RPMI7951 (cell line): ENCODE measurements around the gene KCNQ1. TPM values are rescaled to one million over a fixed set of nuclear protein-coding genes. Genes with fewer than 3 reads are reported as not detected.
A peak's percentile ranks its signal among the peaks of the same experiment; 100 is the strongest.

ENCODE experiments used
- DNase-seq: peaks from one replicate; pipeline ENCODE4 v3.0.0-alpha.2; 2012; ENCODE audit warnings: low read depth
- total RNA-seq: library from RNA; depleted of rRNA; stranded (reverse); fragments of >200 nt; shearing (Covaris generic); gene quantifications from 2 replicates; pipeline ENCODE4 v1.2.3, GENCODE V29; 2014; rRNA removed

KCNQ1 gene, protein sequence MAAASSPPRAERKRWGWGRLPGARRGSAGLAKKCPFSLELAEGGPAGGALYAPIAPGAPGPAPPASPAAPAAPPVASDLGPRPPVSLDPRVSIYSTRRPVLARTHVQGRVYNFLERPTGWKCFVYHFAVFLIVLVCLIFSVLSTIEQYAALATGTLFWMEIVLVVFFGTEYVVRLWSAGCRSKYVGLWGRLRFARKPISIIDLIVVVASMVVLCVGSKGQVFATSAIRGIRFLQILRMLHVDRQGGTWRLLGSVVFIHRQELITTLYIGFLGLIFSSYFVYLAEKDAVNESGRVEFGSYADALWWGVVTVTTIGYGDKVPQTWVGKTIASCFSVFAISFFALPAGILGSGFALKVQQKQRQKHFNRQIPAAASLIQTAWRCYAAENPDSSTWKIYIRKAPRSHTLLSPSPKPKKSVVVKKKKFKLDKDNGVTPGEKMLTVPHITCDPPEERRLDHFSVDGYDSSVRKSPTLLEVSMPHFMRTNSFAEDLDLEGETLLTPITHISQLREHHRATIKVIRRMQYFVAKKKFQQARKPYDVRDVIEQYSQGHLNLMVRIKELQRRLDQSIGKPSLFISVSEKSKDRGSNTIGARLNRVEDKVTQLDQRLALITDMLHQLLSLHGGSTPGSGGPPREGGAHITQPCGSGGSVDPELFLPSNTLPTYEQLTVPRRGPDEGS
- total RNA-seq, result not detected in 2 replicates

DNA sequence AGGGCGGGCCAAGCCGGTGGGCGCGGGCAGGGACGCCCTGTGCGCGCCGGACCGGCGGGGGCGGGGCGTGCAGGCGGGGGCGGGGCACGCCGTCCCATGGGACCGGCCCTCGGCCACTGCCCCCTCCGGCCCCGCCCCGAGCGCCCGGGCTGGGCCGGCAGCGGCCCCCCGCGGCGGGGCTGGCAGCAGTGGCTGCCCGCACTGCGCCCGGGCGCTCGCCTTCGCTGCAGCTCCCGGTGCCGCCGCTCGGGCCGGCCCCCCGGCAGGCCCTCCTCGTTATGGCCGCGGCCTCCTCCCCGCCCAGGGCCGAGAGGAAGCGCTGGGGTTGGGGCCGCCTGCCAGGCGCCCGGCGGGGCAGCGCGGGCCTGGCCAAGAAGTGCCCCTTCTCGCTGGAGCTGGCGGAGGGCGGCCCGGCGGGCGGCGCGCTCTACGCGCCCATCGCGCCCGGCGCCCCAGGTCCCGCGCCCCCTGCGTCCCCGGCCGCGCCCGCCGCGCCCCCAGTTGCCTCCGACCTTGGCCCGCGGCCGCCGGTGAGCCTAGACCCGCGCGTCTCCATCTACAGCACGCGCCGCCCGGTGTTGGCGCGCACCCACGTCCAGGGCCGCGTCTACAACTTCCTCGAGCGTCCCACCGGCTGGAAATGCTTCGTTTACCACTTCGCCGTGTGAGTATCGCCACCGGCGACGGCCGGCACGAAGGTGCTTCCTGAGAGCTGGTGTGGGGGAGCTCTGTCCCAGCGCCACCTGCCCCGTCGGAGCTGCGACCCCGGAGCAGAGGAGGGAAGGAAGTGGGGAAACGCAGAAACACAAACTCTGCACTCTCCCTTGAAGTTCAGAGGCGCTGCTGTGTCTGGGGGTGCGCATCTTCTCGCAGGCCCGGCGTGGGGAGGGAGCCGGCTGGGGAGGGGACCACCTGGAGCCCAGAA lies at the start of gene KCNQ1:
Gene KCNQ1 (plus strand): TSS at position 188 of the 925 bp plus-strand sequence. CDS start 91 bp downstream, at position 279.
- DNase-seq, result no peak

DNA sequence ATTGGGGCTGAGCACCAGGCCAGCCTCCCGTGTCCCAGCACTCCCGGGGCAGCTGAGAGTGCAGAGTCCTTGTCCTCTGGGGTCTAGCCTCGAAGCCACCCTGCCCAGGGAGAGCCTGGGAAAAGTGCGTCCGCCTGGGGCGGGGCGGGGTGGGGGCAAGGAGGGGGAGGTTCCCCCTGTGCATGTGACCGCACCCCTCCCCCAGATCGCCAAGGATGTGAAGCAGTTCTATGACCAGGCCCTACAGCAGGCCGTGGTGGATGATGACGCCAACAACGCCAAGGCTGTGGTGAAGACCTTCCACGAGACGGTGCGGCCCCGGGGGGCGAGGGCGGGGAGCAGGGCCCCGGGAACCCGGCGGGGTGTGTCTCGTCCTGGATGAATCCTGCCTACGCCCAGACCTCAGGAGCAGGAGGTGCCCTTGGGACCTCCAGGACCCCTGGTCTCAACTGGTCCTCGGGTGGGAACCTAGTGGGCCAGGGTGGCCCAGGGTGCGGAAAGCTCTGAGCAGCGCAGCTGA lies 49.5 kb upstream of the KCNQ1 start:
- no peak for DNase-seq

DNA sequence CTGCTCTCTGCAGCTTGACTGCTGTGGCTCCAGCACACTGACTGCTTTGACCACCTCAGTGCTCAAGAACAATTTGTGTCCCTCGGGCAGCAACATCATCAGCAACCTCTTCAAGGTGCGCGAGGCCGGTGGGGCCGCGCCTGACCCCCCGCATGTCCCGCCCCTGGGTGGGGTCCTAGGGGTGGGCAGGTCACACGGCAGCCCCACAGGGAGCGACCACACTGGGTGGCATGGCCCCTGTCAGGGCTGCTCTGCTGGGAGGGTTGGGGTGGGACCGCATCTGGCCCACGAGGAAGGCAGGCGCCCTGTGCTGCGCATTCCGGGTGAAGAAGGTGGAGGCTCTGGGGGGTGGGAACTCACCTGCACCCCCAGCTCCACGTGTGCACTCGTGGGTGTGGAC lies 49.0 kb upstream of the KCNQ1 start:
- DNase-seq, result no peak

DNA sequence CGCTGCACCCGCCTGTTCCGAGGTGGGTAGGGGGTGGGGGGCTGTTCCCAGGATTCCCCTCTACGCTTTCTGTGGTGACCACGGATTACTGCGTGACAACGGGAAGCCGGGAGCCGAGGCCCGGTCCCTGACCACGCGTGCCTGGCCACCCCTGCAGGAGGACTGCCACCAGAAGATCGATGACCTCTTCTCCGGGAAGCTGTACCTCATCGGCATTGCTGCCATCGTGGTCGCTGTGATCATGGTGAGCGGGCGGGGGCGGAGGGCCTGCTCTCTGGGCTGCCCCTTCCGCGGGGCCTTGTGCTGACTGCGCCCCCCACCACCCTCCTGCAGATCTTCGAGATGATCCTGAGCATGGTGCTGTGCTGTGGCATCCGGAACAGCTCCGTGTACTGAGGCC lies 48.3 kb upstream of the KCNQ1 start:
- DNase-seq, result no peak

DNA sequence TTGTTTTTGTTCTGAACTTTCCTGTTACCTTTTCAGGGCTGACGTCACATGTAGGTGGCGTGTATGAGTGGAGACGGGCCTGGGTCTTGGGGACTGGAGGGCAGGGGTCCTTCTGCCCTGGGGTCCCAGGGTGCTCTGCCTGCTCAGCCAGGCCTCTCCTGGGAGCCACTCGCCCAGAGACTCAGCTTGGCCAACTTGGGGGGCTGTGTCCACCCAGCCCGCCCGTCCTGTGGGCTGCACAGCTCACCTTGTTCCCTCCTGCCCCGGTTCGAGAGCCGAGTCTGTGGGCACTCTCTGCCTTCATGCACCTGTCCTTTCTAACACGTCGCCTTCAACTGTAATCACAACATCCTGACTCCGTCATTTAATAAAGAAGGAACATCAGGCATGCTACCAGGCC lies 47.8 kb upstream of the KCNQ1 start:
- no peak for DNase-seq

DNA sequence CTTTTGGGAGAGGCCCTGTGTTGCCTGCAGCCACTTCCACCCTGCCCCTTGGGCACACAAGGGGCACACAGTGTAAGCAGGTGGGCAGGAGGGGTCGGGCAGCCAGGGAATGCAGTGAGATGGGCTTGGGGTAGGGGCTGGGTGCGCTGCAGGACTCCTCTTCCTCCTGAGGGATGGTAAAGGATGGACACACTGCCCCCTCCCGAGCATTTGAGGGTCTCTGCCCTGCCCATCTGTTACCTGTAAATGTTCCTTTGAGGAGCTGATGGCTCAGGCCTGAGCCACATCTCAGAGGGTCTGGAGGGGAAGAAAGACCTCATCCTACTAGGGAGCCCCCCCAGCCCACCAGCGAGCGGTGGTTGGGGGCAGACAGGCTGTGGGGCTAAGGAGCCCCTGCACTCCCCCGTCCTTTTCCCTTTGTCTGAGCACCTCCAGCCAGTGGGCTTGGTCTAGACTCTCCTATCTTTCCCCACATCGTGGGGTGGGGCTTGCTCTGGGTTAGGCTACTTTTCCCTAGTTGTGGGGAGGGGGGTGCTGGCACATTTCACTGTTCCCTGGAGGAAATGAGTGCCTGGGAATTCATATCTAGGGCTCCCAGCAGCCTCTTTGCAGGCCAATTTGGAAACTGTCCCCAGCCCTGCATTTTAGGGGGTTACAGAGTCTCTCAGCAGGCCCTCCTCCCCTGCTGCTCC lies 46.0 kb upstream of the KCNQ1 start:
- DNase-seq, result no peak

DNA sequence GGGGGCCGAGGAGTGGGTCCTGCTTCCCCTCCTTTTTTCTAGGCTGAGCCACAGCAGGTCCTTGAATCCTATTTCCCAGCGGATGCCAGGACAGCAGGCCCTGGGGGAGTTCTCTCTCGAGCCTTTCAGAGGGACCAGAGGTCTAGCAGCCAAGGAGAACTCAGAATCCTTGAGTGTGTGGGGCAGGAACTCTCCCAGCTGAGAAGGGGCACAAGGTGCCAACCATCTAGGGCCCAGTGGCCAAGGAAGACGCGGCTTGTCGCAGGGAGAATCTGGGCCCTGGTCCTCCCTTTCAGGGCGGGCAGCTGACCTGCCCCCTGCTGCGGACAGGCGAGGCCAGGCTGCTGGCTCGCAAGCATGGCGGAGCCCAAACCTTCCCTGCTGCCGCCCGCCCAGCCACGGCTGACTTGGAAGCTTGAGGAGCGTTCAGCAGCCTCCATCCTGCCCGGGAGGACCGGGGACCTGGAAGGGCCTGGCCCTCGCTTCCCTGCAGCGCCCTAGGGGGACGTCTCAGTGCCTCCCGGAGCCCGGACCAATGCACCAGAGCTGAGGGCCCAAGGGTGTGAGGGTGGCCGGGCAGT lies 45.2 kb upstream of the KCNQ1 start:
- DNase-seq, result peak; percentile 30

DNA sequence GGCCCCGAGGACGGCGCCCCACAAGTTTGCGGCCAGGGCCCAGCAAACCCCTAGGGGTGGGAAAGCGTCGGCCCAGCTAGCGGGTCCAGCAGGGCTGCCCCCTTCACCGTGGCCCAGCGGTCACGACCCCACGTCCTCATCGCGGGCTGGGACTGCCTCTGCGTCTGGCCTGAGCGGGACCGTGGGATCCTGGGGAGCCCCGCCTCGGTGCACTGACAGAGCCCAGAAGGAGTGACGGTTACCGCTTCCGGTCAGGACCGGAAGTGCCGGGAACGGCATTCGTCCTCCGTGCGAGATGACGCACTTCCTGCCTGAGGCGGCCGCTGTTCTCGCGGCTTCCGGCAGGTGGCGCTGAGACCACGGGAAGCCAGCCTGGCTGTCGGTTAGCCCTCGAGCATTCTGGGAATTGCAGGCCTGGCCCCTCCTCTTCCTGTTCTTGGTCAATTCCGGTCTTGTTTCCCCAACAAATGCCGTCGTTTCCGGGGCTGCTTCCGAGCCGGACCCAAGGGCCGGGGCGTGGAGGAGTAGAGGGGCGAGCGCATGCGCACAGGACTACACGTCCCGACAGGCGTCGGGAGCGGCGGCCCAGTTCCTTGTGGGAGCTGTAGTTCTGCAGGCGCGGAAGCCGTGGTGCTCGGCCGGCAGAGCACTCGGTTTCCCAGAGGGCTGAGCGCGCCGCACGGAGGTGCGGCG lies 44.6 kb upstream of the KCNQ1 start, which contains the start of gene TSSC4:
Gene TSSC4 (plus strand): TSS at position 682 of the 693 bp plus-strand sequence. CDS start 1,884 bp downstream, outside the sequence.
- peak; percentile 99 for DNase-seq

DNA sequence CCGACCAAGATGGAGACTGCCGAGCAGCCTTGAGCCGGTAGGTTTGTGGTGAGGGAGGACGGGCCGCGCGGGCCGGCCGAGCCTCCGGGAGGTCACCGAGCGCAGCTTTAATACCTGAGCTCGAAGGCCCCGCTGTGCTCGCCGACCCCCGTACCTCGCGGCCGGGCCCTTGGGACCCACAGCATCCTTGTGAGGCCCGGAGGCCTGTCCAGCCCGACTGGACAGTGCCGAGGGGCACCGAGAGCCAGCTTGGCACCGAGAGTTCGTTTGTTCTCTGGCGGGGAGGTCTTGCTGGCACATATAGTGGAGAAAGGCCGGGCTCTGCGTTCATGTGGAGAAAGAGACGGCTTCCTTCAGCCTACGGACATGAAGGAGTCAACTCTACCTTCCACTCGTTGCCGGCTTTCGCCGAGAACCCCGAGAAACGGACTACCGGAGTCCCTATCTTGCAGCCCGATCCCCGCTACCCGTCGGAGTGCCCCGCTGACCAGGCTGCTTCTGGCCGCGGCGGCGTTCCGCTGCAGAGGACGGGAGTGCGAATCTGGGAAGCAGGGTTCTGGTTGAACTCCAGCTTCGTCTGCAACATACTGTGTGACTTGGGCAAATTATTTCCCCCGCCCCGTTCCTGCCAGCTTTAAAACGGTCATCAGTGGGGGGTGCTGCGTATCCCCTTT lies 43.9 kb upstream of the KCNQ1 start:
- DNase-seq, result no peak

DNA sequence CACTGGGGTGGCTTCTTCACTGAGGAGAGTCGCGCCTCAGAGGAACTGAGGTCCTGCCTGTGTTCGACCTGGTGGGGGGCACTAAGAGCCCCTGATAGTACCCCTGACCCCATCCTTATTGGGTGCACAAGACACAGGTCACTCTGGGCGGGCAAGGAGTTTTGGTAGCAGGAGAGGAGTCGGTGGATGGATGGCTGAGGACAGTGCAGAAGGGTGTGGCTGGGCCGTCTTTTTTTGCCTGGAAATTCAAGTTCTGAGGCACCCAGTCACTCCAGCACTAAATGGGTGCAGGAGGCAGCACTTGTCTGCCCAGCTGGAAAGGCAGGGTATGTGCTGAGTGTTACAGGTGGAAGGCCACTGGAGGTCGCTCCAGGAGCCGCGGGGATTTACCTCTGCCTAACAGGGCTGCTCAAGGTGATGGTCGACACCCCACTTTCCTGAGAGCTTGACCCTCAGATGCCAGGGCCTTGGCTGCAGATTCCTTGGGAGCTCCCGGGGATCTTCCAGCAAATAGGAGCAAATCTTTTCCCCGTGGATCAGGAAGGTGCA lies 43.3 kb upstream of the KCNQ1 start:
- no peak for DNase-seq

DNA sequence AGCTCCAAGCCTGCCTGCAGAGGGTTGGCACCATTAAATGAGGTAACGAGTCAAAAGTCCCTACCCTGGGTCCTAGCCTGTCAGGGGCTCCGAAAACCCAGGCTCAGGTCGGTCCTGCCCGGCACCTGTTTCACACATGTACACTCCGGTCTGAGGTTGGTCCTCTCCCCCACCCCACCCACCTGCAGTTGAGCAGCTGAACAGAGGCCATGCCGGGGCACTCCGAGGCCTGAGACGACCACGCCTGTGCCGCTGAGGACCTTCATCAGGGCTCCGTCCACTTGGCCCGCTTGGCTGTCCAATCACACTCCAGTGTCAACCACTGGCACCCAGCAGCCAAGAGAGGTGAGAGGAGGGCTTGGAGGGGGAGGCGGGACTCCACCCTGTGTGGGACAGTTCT lies 42.7 kb upstream of the KCNQ1 start:
- no peak for DNase-seq

DNA sequence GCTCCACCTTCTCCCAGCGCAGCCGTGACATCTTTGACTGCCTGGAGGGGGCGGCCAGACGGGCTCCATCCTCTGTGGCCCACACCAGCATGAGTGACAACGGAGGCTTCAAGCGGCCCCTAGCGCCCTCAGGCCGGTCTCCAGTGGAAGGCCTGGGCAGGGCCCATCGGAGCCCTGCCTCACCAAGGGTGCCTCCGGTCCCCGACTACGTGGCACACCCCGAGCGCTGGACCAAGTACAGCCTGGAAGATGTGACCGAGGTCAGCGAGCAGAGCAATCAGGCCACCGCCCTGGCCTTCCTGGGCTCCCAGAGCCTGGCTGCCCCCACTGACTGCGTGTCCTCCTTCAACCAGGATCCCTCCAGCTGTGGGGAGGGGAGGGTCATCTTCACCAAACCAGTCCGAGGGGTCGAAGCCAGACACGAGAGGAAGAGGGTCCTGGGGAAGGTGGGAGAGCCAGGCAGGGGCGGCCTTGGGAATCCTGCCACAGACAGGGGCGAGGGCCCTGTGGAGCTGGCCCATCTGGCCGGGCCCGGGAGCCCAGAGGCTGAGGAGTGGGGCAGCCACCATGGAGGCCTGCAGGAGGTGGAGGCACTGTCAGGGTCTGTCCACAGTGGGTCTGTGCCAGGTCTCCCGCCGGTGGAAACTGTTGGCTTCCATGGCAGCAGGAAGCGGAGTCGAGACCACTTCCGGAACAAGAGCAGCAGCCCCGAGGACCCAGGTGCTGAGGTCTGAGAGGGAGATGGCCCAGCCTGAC lies 41.7 kb upstream of the KCNQ1 start:
- DNase-seq, result no peak

DNA sequence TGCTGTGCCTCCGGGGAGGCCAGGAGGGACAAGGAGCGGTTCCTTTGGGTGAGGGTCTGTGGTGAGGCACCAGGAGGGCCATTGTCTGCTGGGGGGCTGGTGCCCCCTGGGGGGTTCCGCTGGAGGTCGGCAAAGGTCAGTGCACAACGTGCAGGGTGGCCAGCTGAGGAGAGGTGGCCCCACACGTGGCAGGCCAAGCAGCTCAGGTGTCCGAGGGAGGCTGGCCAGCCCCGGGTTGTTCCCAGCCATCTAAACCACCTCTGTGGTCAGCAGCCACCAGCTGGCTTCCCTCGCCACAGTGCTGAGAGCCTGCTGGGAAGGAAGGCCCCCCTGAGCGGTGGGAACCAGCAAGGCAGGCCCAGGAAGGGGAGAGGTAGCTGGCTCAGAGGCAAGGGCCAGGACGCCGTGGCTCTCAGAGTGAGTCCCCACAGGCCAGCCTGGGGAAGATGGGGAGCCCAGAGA lies 40.0 kb upstream of the KCNQ1 start:
- no peak for DNase-seq

DNA sequence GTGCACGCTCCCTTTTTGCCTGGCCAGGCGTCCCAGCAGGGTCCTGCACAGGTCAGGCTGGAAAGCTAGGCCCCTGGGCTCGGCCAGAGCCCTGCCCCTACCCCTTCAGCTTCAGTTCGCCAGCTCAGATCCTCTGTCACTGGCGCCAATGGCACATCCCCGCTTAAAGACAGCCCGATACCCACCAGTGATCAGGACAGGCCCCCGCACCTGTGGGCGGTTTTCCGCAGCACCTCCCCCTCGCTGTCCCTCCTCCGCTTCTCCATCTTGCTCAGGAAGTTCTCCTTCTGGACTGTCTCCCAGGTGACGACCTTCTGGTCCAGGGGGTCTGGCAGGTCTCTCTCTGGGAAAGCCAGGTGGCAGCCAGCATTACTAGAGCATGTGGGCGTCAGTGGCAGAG lies 38.4 kb upstream of the KCNQ1 start:
- DNase-seq, result no peak

DNA sequence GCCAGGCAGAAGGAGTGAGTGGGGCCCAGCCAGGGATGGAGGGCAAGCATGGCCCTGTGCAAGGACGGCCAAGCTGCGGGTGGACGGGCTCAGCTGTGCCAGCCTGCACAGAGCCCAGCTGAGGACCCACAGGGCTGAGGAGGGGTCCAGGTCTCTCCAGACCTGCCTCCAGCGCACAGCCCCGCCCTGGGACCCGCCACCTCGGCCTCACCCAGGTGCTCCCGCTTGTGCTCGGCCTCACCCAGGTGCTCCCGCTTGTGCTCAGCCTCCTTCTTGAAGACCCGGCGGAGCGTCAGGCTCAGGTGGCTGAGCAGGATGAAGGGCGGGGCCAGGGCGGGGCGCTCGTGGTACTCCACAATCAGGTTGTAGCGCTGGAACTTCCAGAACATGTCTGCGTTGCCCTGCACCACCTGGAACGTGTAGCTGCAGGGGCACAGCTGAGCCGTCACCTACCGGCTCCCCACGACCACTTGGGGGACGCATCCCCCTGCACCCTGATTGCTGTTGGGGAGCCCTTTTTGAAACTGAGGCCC lies 37.9 kb upstream of the KCNQ1 start:
- DNase-seq, result no peak

DNA sequence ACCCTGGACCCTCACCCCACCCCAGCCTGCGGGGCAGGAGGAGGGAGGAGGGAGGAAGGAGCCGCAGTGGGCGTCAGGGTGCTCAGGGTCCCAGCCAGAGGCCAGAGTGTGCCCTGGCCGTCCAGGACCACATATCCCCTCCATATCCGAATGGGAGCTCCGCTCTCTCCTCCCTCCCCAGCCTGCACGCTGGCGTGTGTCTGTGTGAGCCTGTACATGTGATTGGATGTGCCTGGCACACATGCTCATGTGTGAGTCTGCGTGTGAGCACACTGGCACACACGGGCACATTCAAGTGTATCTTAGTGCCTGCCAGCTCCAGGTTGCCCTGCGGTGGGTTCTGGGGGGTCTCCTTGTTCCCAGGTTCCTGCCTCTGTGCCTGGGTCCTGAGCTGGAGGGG lies 36.1 kb upstream of the KCNQ1 start:
- DNase-seq, result no peak

DNA sequence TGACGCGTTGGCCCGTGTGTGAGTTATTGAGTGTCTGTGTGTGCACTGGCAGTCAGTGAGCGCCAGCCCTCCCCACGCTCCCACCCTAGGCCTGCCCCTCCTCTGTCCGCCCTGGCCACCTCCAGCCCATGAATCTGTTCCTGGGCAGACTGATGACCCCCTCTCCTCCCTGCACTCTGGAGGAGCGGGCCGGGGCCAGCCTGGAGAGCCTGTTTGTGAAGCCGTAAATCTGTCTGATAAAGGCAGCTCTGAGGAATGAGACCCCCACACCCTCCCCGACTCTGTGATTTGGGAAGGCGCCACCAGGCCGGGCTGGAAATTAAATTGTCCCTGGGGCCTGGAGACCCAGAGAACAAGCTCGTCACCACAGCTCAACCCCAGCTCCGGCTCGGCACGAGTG lies 35.7 kb upstream of the KCNQ1 start:
- no peak for DNase-seq
